Measurements from ENCODE around the gene CHD2.
"Not testable (repeated sequence)": the region's sequence is repeated elsewhere in the genome, so short reads cannot be mapped to it uniquely, and the experiment has no call there.

Gene CHD2

DNA sequence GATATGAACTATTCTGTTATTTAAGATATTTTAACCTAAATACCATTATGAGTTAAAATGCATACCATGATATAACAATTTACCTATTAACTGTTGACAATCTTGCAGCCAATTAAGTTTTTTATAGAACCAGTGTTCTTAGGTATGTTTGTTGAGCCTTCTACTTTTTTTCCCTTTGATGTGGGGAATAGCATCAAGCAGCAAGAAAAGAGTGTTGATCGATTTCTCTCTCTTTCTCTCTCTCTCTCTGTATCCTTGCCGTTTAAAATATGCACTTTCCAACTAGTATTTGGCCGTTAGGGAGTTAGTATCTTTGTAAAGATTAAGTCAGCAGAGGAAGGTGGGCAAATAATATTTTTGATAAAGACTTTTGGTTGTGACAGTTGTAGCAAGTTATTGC is 5.9 kb downstream of the CHD2 start:
- no peak for DNase-seq (ENCODE audit: low read depth in 1 of 2, low spot score in 1 of 2)

DNA sequence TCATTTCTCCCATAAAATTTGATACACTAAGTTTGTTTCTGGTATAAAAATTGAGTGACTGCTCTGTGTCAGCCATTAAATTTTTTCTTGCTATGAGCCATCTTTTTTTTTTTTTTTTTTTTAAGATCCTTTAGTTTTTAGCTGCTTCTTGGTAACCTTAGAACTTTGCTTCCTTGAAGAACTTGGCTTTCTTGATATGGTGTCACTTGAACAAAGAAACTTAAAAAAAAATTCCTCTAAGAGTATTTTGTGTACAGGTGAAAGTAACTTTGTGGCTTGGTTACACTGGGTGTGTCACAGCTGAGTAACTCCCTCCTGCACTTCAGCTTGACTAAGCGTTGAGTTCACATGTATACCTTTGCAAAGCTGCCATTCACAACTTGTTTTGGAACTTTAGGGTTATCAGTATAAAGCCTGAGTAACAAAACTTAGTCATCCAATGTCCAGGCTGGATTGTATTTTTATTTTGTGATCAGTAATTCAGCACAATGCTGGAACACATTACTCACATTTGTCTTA is 6.5 kb downstream of the CHD2 start:
- peak in 1 of 2 donors; percentile 62 for DNase-seq (ENCODE audit: low read depth in 1 of 2, low spot score in 1 of 2)

DNA sequence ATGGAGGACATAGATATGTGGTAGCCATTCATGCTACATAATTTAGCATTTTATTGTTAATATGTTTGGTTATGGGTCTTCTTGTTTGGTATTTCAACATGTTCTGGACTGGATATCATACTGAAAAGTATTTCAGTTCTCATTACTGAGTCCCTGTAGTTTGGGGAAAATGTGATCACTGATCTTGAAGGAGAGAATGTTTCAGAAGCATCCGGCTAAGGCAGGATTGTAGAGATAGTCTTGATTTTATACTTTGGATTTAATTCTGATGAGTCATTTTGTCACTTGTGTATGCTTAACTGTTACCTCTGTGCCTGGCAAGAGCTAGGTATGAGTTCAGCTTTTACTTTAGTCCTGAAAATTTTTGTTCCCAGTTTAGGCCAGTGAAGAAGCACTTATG is 7.1 kb downstream of the CHD2 start:
- DNase-seq (ENCODE audit: low read depth in 1 of 2, low spot score in 1 of 2), result no peak

DNA sequence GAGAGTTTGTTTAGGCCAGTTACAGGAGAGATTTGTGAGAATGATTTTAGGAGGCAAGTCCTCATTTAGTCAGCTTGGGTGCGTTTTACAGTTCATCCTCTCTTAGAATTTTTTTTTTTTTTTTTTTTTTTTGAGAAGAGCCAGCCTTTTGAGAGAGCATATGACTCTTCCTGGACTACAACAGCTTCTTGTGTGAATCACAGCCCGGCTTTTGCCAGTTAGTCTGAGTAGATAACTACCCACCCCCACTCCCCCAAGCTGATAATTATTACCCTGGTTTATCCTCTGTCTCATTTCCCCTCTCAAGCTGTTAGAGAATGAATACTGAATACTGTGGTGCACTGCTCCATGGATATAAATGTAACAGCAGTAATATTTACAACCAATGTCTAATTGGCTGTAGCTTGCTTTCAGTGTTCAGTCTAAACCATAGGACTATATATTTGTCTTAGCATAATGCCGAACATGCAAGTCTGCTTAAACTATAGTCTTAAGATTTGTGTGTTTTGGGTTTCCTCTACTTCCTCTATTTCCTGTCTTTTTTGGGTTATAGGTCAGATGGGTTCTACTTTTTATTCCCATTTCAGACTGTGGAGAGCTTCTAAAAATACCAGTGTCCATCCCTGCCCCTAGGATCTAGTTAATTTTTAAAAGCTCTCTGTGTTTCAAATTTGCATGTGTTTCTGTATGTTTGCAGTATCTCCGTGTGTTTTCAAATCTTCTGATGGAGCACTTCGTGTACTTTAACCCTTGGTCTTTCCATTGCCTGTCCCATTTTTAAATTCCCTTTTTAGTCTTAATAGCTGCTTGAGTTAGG is 8.0 kb downstream of the CHD2 start:
- no peak for DNase-seq (ENCODE audit: low read depth in 1 of 2, low spot score in 1 of 2)

DNA sequence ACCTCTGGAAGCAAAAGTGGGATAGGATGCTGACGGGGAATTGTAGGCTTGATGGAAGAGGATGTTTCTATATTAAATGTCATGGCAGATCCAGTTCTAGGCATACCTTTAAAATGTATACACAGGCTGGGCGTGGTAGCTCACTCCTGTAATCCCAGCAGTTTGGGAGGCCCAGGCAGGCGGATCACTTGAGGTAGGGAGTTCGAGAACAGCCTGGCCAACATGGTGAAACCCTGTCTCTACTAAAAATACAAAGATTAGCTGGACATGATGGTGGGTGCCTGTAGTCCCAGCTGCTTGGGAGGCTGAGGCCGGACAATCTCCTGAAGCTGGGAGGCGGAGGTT is 8.6 kb downstream of the CHD2 start:
- no peak for DNase-seq (ENCODE audit: low read depth in 1 of 2, low spot score in 1 of 2)

DNA sequence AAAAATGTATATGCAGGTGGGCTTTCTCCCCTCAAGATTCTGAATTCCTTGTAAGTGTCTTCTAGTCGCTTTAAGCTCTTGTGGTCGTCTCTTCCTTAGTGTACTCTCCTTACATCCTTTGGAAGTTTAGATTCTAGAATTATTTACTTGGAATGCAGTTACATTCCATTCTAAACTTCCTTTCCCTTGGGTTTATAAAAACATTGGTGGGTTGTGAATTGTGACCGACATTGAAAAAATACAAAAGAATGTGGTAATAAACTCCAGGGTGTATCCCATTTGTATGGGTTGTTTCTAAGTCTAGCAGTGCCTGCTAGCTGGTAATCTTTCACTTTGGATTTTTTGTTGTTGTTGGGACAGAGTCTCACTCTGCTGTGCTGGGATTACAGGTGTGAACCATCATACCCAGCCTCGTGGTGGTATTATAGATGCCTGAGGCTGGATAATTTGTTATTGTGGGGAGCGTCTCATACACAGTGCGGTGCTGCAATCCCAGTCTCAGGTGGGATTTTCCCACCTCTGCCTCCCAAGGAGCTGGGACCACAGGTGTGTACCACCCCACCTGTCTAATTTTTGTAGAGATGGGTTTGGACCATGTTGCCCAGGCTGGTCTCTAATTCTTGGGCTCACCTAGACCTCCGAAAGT is 9.1 kb downstream of the CHD2 start:
- DNase-seq (ENCODE audit: low read depth in 1 of 2, low spot score in 1 of 2), result no peak

DNA sequence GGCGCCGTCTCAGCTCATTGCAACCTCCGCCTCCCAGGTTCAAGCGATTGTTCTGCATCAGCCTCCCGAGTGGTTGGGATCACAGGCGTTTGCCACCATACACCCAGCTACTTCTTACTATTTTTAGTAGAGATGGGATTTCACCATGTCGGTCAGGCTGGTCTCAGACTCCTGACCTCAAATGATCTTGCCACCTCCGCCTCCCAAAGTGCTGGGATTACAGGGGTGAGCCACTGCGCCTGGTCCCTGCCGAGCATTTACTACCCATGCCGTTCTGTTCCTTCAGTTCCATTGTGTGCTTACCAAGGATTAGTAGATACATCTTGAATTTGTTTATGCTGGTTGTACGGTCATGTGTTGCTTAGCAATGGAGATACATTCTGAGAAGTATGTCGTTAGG is 10.3 kb downstream of the CHD2 start:
- no peak for DNase-seq (ENCODE audit: low read depth in 1 of 2, low spot score in 1 of 2)

DNA sequence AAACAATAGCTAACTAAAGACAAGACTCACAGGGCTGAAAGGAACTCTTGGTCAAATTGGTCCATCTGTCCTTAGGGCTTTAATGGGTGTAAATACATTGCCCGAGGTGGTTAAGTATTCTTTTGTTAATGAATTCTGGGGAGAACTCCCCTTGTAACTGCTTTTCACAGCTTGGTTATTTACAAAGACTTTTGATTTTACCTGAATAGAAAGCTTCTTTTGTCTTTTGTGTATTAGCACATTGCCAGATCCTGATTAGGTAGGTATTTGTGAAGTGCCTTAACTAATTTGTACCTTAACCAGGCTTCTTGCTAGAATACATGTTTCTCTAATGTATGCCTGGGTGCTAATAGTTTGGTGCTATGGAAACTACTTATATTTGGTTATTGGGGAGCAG is 14.0 kb downstream of the CHD2 start:
- no peak for DNase-seq (ENCODE audit: low read depth in 1 of 2, low spot score in 1 of 2)

DNA sequence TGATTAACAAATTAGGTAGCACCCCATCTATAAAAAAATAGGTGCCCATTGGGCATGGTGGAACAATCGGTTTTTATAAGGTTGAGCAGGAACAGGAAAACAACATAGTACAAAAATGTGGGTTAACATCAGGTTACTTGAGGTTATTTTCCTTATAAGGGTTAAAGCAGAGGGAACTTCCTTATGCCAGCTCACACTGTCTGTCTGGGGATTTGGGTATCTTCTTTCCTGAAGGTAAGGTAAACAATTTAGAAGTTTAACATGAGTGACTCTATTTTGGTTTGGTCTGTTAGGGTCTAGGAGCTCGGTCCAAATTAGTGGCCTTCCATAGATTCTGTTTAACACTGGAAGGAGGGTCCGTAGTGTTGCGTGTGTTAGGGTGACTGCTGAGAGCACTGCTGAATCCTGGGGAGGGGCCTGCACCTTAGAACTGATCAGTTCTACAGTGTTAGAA is 14.7 kb downstream of the CHD2 start:
- DNase-seq (ENCODE audit: low read depth in 1 of 2, low spot score in 1 of 2), result no peak

DNA sequence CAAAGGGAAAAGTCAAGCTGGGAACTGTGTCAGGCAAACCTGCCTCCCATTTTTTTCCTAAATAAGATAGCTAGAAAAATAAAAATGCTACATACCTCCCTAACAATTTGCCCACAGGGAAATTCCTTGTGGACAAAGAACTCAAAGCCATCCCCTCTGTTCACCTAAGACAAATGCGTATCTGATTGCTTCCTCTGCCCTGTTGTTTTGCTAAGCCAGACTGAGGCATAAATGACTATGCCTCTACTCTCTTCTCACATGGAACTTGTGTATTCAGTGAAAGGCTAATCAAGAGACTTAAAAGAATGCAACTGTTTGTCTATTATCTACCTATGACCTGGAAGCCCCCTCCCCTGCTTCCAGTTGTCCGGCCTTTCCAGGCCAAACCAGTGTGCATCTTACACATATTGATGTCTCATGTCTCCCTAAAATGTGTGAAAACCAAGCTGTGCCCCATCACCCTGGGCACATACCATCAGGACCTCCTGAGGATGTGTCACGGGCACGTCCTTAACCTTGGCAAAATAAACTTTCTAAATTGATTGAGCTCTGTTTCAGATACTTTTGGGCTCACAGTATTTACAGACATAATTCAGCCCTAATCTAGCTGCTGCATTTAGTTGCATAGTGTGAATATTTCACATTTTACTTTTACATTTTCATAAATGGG is 15.8 kb downstream of the CHD2 start:
- DNase-seq (ENCODE audit: low read depth in 1 of 2, low spot score in 1 of 2), result no peak

DNA sequence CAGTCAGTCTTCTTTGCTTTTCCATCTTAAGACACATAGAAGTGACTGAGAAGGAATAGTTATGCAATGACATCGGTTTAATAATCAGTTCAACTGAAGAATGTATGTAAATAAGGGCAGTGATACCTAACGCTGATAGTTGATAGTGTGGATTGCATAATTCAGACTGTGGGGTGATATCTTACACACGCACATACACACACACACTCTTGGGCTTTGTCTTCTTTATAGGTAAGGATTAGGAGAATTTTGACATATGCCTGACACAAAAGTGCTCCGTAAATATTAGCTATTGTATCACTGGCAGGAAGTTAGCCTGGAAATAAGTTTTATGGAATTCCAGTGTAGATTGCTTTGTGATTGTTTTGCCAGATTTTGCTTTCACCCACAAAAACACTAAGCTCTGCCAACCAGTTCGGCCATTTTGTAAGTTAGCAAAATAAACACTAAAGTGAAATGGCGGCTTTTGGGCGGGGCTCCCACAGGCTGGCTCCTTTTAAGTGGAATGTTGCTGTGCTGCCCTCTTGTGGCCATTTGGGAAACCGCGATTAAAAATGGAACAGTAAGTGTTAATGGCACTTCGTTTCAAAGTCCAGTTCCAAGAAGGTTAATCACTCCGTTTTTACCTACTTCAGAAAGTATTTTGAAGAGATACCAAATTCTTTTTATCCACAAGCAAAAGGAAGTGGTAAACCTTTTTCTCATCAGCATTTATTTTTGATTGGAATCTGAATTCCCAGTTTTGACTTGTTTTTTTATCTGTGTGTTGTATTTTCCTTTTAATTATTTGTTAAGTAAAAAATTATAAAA is 17.7 kb downstream of the CHD2 start:
- DNase-seq (ENCODE audit: low read depth in 1 of 2, low spot score in 1 of 2), result peak; percentile 87 to 93

DNA sequence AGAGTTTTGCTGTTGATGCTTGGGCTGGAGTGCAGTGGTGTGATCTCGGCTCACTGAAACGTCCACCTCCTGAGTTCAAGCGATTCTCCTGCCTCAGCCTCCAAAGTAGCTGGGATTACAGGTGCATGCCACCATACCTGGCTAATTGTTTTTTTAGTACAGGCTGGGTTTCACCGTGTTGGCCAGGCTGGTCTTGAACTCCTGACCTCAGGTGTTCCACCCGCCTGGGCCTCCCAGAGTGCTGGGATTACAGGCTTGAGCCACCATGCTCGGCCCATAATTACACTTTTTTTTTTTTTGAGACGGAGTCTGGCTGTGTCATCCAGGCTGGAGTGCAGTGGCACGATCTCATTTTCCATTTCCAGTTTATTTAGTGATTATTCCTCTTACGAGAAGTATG is 18.8 kb downstream of the CHD2 start:
- not testable (repeated sequence) for DNase-seq (ENCODE audit: low read depth in 1 of 2, low spot score in 1 of 2)

DNA sequence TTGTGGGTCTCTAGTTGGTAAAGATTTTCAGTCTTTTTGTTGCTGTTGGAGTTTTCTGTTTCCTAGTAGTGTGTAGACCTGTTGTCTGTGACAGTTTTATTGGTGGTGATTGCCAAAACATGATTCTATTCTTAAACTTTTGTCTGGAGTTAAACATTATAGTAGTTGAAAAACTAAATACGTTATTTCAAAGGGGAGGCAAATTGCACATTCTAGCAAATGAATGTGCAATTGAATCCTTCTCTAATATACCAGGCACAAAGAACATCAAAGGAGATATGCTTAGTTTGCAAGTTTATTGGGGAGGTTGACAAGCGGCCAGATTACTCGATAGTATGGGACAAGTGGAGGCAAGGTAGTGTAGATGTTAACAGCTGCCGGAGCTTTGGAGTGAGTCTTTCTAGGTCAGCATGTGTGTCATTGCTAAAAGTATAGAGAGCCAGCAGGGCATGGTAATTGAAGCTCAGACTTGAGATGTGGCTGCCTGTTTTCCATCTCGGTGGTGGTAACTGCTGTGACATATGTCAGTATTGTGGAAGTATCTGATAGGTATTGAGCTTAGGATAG is 20.6 kb downstream of the CHD2 start:
- no peak for DNase-seq (ENCODE audit: low read depth in 1 of 2, low spot score in 1 of 2)

DNA sequence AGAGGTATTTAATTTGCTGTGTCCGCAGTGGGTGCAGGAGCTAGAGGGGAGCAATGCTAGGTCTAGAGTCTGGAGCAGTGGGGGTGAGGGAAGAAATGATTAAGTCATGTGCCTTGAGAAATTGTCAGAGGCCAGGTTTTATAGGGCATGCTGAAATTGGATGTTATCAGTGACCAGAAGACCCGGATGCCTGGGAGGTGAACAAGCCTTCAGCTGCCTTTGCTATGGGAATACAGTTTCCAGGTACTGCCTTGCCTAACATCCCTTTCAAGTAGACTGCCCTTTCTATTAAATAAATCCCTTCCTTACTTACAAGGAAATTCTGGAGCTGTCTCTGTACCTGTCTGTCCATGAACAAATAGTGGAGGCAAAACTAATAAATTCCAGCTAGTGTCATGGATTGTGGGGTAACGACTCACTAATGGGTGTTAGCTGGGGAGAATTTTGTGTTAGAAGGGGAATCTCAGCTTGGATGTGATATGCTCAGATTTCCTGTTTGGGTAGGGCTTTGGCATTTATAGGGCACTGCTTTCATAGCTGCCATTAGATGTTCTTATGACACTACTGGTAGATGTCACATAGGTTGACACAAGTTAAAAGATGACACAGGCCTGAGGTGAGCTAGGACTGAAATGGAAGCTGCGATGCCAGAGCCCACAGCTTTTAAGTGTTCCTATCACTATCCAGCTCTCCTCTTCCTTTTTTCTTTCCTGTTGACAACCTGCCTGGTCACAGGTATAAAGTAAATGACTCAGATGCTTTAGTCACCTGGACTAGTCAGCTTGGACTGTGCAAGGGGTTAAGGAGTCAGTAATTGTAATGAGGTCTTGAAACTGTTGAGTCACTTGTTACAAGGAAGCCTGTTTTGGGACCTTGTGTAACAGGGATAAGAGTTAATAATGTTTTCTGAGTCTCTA is 21.3 kb downstream of the CHD2 start:
- DNase-seq (ENCODE audit: low read depth in 1 of 2, low spot score in 1 of 2), result no peak

DNA sequence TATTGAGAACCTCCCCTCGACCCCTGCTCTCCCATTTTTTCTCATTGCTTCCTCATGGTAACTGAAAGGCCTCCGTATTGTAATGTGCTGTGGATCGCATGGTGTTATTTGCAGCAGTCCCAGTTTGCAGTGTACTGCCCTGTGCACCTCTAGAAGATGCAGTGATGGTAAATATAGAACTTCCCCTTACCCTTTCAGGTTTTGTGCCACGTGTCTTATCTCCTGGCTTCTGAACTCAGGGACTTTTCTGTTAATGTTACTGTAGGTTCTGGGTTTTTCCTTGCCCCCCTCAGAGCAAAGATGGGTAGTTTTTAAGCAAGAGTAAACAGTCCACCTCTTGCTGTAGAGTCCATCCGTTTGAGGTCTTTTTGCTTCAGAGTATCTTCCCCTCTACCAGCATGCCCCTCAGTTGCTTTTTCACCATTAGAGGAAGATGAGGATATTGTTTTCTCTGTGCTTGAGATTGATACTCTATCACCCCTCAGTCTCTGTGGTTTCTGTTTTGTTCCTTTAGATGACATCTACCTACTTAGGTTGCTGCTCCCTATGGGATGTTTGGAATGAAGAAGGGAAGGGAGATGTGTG is 22.4 kb downstream of the CHD2 start:
- DNase-seq (ENCODE audit: low read depth in 1 of 2, low spot score in 1 of 2), result no peak

DNA sequence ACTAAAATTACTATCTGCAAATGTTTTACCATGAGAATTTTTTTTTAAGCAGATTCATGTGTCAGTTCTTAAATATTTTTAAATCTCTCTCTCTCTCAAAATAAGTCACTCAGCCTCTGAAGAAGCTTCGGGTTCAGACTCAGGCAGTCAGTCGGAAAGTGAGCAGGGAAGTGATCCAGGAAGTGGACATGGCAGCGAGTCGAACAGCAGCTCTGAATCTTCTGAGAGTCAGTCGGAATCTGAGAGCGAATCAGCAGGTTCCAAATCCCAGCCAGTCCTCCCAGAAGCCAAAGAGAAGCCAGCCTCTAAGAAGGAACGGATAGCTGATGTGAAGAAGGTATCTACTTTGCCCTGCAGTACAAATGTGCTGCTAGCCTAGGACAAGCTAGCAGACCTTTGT is 24.1 kb downstream of the CHD2 start:
- DNase-seq (ENCODE audit: low read depth in 1 of 2, low spot score in 1 of 2), result no peak

DNA sequence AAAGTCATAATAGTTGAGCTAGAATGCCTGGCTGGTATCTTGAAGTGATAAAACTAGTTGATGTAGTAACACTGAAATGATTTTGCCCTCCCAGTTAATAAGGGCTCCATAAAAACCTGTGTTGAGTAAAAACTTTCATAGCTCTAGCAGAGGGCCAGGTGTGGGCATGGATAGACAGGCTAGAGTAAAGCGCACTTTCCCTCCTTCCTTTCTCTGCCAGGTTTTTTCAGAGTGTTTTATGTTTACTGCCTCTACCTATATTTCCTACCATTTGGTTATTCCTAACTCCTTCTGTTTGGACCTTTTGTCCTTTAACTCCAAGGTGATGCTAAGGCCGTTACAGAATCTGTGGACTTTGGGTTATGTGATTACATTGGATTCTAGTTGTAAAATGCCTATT is 25.3 kb downstream of the CHD2 start:
- DNase-seq (ENCODE audit: low read depth in 1 of 2, low spot score in 1 of 2), result no peak

DNA sequence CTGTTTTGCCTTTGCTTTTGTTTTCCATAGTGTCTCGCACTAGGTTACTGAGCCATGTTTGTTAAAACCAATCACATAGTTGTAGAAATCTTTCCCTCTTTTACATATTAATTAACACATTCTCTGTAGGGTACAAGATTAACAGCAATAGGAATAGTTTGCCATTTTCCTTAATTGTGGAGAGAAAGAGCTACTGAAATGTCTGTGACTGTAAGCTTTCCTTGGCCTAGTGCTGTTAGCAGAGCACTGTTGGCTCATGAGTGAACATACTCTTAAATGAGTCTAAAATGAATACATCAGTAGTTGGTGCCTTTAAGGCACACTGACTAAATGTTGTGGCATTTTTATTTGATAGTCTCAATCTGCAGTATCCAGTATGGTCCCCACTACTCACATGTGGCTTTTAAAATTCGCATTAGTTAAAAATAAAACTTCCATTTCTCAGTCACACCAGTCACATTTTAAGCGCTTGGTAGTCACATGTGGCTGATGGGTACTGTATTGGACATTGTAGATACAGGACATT is 28.2 kb downstream of the CHD2 start:
- no peak for DNase-seq (ENCODE audit: low read depth in 1 of 2, low spot score in 1 of 2)

DNA sequence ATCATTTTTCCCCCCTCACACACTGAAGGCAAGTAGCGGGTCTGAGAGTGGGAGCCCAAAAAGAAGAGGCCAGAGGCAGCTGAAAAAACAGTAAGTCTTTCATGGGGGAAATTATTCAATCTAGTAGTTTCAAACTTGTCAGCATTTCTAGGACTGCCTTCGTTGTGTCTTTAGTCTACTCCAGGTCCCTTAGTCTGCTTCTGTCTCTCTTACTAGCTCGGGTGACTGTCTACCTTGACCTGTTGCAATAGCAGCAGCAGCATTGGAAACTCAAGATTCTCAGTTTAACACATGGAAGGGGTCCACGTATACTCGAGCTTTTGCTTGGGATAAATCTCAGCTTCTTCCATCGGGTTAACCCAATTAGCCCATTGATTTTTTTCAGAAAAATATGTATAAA is 28.9 kb downstream of the CHD2 start:
- DNase-seq (ENCODE audit: low read depth in 1 of 2, low spot score in 1 of 2), result no peak
